ENCODE measurements around the gene SEPTIN2. TPM values are rescaled to one million over a fixed set of nuclear protein-coding genes. Genes with fewer than 3 reads are reported as not detected.
A peak's percentile ranks its signal among the peaks of the same experiment; 100 is the strongest.

Gene SEPTIN2
- total RNA-seq, 1 experiment from 2014 or later, result 517 TPM

- H3K4me1 ChIP-seq (replicated peaks), result no peaks in the 10 kb centered on the region
- no peak overlapping the region for H3K27ac ChIP-seq
- no peak overlapping the region for H3K4me3 ChIP-seq
- H3K36me3 ChIP-seq, result peaks cover 12% of the 10 kb centered on the region
- H3K27me3 ChIP-seq (replicated peaks), result no peaks in the 10 kb centered on the region
- no peaks in the 10 kb centered on the region for H3K9me3 ChIP-seq (replicated peaks)
- DNase-seq (ENCODE audit: low read depth in 1 of 2, low spot score in 2 of 2), result no peak
Observed at GRCh38 chr2:241295326-241296095, 20.2 kb upstream of the SEPTIN2 start.

- H3K4me3 ChIP-seq, result no peak overlapping the region
- H3K9me3 ChIP-seq (replicated peaks), result no peaks in the 10 kb centered on the region
- DNase-seq (ENCODE audit: low read depth in 1 of 2, low spot score in 2 of 2), result no peak
- H3K27ac ChIP-seq, result no peak overlapping the region
- no peaks in the 10 kb centered on the region for H3K4me1 ChIP-seq (replicated peaks)
- no peaks in the 10 kb centered on the region for H3K27me3 ChIP-seq (replicated peaks)
- H3K36me3 ChIP-seq, result peaks cover 12% of the 10 kb centered on the region
Observed at GRCh38 chr2:241296767-241297166, 19.0 kb upstream of the SEPTIN2 start.

DNA sequence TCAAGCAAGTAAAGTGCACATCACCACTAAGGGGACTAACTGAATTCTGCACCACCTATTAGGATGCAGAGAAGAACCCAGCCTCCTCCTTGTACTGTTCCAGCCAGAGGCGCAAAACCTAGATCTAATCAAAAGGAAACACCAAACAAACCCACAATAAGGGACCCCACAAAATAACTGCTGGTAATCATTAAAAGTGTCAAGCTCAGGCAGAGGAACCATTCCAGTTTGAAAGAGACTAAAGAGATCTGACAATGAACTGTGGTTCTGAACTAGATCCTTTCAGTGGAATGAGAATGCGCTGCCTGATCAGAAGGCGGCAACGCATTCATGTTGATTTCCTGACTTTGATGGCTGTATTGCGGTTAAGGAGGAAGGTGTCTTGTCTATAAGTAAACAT is 17.1 kb upstream of the SEPTIN2 start:
- H3K27ac ChIP-seq, result no peak overlapping the region
- no peaks in the 10 kb centered on the region for H3K4me1 ChIP-seq (replicated peaks)
- no peaks in the 10 kb centered on the region for H3K27me3 ChIP-seq (replicated peaks)
- H3K4me3 ChIP-seq, result no peak overlapping the region
- no peak for DNase-seq (ENCODE audit: low read depth in 1 of 2, low spot score in 2 of 2)
- H3K36me3 ChIP-seq, result peaks cover 12% of the 10 kb centered on the region
- no peaks in the 10 kb centered on the region for H3K9me3 ChIP-seq (replicated peaks)

DNA sequence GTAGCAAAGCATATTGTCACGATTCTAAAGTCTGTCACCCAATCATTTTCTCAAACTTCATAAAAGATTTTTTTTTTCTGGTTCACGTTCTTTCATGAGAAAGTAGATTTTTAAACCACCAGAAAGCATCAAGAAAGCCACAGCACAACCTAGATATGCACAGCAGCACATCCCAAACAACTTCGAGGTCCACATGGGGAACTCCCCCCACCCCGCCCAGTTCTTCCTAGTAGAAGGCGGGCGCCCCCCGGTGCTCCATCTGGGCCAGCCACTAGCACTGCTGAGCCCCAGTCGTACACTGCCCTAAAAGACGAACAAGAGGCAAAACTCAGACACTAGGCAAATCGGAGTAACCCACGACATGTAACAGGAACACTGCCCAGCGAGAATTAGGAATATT is 15.7 kb upstream of the SEPTIN2 start:
- Histone ChIP-seq H3K27me3 (replicated peaks) (no peaks in the 10 kb centered on the region), H3K4me1 (replicated peaks) (no peaks in the 10 kb centered on the region), H3K36me3 (peaks cover 12% of the 10 kb centered on the region), H3K9me3 (replicated peaks) (no peaks in the 10 kb centered on the region), H3K27ac (no peak overlapping the region), H3K4me3 (no peak overlapping the region)
- DNase-seq (ENCODE audit: low read depth in 1 of 2, low spot score in 2 of 2), result no peak

- H3K36me3 ChIP-seq, result peaks cover 10% of the 10 kb centered on the region
- H3K27me3 ChIP-seq (replicated peaks), result no peaks in the 10 kb centered on the region
- no peak overlapping the region for H3K4me3 ChIP-seq
- H3K9me3 ChIP-seq (replicated peaks), result no peaks in the 10 kb centered on the region
- H3K27ac ChIP-seq, result no peak overlapping the region
- no peak for DNase-seq (ENCODE audit: low read depth in 1 of 2, low spot score in 2 of 2)
- H3K4me1 ChIP-seq (replicated peaks), result no peaks in the 10 kb centered on the region
Observed at GRCh38 chr2:241302083-241302482, 13.6 kb upstream of the SEPTIN2 start.

DNA sequence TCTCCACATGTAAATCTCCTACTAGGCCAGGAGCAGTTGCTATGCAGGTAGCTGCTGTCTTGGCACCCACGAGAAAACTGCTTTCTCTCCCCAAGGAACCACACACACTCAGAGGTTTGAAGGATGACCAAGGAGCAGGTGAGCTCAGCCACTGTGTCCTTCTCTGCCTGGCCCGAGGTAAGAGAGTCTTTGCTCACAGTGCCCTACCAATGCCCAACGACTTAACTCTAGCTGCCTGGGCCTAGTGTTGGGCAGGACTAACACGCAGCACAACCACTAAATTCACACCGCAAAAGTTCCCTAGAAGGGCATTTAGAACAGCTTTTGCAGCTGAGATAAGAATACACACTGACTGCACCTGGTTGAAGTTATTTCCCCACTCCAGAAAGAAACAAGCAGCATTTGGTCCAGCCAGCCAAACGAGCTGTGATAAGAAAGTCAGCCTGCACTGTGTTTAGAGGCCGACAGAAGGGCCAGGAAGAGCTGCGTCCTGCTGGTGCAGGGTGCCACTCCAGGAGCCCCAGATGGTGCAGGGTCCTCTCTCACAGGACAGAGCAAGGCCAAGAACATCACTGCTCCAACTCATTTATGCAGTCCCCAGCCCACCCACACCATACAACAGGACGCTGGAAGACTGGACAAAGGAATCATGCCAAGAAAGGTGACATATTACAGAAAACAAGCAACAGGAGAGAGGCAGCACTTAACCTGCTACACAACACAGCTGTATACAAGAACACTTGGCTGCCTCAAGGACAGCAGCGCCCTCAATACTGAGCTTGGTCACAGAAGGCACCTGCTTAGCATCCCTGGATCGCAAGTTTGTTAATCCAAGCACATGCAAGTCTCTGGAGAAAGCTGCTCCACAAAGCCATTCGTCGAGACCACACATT is 12.7 kb upstream of the SEPTIN2 start:
- no peaks in the 10 kb centered on the region for H3K27me3 ChIP-seq (replicated peaks)
- H3K36me3 ChIP-seq, result peaks cover 5% of the 10 kb centered on the region
- no peak overlapping the region for H3K27ac ChIP-seq
- no peak for DNase-seq (ENCODE audit: low read depth in 1 of 2, low spot score in 2 of 2)
- H3K9me3 ChIP-seq (replicated peaks), result no peaks in the 10 kb centered on the region
- H3K4me3 ChIP-seq, result no peak overlapping the region
- H3K4me1 ChIP-seq (replicated peaks), result no peaks in the 10 kb centered on the region

- Histone ChIP-seq H3K27me3 (replicated peaks) (no peaks in the 10 kb centered on the region), H3K27ac (no peak overlapping the region), H3K4me1 (replicated peaks) (no peaks in the 10 kb centered on the region), H3K36me3 (peaks cover 13% of the 10 kb centered on the region), H3K4me3 (no peak overlapping the region), H3K9me3 (replicated peaks) (no peaks in the 10 kb centered on the region)
- no peak for DNase-seq (ENCODE audit: low read depth in 1 of 2, low spot score in 2 of 2)
Observed at GRCh38 chr2:241304039-241304670, 11.6 kb upstream of the SEPTIN2 start.

DNA sequence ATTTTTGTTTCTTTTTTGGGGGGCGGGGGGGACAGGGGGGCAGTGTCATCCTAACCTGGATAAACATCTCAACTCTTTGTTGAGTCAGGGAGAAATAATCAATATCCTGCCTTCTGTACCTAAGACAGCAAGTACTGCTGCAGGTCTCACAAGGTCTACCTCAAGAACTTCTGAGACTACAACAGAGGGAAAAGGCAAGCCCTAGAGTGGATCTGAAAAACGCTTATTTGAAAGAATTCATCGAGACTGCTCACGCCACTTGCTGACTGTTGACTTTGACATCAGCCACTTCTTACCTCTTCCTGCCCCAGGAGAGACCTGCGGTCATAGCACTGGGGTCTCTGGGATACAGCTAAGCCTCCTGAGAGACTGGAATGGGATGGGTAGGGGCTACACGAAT is 8.7 kb upstream of the SEPTIN2 start:
- Histone ChIP-seq H3K27ac (no peak overlapping the region), H3K4me1 (replicated peaks) (peaks cover 5% of the 10 kb centered on the region; the same call in 1 of the 2 replicates), H3K9me3 (replicated peaks) (no peaks in the 10 kb centered on the region), H3K27me3 (replicated peaks) (no peaks in the 10 kb centered on the region), H3K36me3 (peaks cover 13% of the 10 kb centered on the region), H3K4me3 (no peak overlapping the region)
- DNase-seq (ENCODE audit: low read depth in 1 of 2, low spot score in 2 of 2), result no peak

- Histone ChIP-seq H3K4me3 (no peak overlapping the region), H3K9me3 (replicated peaks) (no peaks in the 10 kb centered on the region), H3K27me3 (replicated peaks) (no peaks in the 10 kb centered on the region), H3K27ac (no peak overlapping the region), H3K4me1 (replicated peaks) (peaks cover 14% of the 10 kb centered on the region; the same call in 1 of the 2 replicates), H3K36me3 (peaks cover 13% of the 10 kb centered on the region)
- DNase-seq (ENCODE audit: low read depth in 1 of 2, low spot score in 2 of 2), result no peak
Observed at GRCh38 chr2:241308267-241308666, 7.5 kb upstream of the SEPTIN2 start.

DNA sequence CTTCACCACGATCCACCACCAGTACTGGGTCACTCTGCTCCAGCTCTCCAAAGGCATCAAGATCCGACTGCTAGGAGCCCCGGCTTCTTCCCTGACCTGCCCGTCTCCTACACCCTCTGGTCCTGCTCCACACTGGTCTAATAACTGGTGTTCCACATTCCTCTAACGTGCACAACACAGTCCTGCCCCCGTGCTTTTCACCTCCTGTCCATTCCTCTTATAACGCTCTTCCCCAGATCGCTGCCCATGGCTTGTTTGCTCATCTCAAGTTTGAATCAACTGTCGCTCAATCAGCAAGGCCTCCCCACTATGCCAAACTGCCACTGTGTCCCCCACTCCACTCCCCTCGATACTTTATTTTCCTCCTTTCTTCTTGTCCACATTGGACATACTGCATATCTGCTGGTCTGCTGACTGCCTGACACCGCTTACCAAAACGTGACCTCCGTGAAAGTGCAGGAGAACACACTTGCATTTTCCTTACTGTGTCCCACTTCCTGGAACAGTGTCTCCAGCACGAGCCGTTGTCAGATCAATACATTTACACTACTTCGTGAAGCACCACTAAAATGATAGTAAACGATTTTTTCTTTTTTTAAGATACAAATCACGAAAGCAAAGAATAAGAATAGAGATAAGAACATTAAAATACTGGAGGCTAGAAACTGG is 6.8 kb upstream of the SEPTIN2 start:
- Histone ChIP-seq H3K4me1 (replicated peaks) (peaks cover 19% of the 10 kb centered on the region), H3K27ac (no peak overlapping the region)

GRCh38 chr2:241309684-241310117 is 6.0 kb upstream of the SEPTIN2 start:
- no peak overlapping the region for H3K27ac ChIP-seq
- H3K27me3 ChIP-seq (replicated peaks), result no peaks in the 10 kb centered on the region
- peaks cover 4% of the 10 kb centered on the region; the same call in 1 of the 2 replicates for H3K9me3 ChIP-seq (replicated peaks)
- H3K4me1 ChIP-seq (replicated peaks), result peaks cover 24% of the 10 kb centered on the region
- no peak overlapping the region for H3K4me3 ChIP-seq
- DNase-seq (ENCODE audit: low read depth in 1 of 2, low spot score in 2 of 2), result no peak
- H3K36me3 ChIP-seq, result peaks cover 27% of the 10 kb centered on the region

More for the DNA sequence above, 6.8 kb upstream of the SEPTIN2 start:
- no peak for DNase-seq (ENCODE audit: low read depth in 1 of 2, low spot score in 2 of 2)
- 0 out of 2 replicates have a peak, but pooled peaks cover under 1% of the 10 kb centered on the region for H3K9me3 ChIP-seq (replicated peaks)
- H3K27me3 ChIP-seq (replicated peaks), result no peaks in the 10 kb centered on the region
- no peak overlapping the region for H3K4me3 ChIP-seq
- H3K36me3 ChIP-seq, result peaks cover 20% of the 10 kb centered on the region

DNA sequence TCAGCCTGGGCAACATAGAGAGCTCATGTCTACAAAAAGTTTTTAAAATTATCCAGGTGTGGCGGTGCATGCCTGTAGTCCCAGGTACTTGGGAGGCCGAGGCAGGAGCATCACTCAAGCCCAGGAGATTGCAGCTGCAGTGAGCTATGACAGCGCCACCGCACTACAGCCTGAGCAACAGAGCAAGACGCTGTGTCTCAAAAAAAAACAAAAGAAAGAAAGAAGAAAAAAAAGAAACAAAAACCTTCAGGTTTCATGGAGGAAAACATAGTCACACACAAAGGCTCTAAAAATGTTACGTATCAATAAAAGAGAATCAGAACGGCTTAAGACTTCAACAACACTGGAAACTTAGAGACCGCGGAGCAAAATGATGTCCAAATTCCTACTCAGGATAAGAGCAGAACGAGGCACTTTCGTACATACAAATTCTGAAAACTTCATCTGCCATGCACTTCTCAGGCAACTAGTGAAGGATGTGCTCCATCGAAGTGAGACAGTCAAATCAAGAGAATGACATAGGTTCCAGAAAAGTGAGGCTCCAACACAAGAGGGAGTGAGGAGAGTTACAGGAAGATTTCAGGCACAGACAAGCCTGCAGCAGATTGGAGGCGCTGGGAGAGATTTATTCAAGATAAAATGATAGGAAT is 4.7 kb upstream of the SEPTIN2 start:
- no peaks in the 10 kb centered on the region for H3K27me3 ChIP-seq (replicated peaks)
- peaks cover 32% of the 10 kb centered on the region for H3K36me3 ChIP-seq
- H3K4me1 ChIP-seq (replicated peaks), result peaks cover 24% of the 10 kb centered on the region
- no peak overlapping the region for H3K27ac ChIP-seq
- no peak overlapping the region for H3K4me3 ChIP-seq
- DNase-seq (ENCODE audit: low read depth in 1 of 2, low spot score in 2 of 2), result no peak
- peaks cover 4% of the 10 kb centered on the region; the same call in 1 of the 2 replicates for H3K9me3 ChIP-seq (replicated peaks)

- Histone ChIP-seq H3K27me3 (replicated peaks) (no peaks in the 10 kb centered on the region), H3K27ac (no peak overlapping the region), H3K4me1 (replicated peaks) (peaks cover 26% of the 10 kb centered on the region), H3K36me3 (peaks cover 38% of the 10 kb centered on the region), H3K9me3 (replicated peaks) (peaks cover 4% of the 10 kb centered on the region; the same call in 1 of the 2 replicates), H3K4me3 (no peak overlapping the region)
- peak in 1 of 2 experiments; percentile 22 for DNase-seq (ENCODE audit: low read depth in 1 of 2, low spot score in 2 of 2)
Observed at GRCh38 chr2:241312082-241312481, 3.6 kb upstream of the SEPTIN2 start.
